ENCODE measurements around the gene TTLL3. TPM values are rescaled to one million over a fixed set of nuclear protein-coding genes. Genes with fewer than 3 reads are reported as not detected.

Gene TTLL3
- total and polyA plus RNA-seq, 2 of the 4 experiments (the other 2 are of a cell fraction) = 6.8 to 43.4 TPM

DNA sequence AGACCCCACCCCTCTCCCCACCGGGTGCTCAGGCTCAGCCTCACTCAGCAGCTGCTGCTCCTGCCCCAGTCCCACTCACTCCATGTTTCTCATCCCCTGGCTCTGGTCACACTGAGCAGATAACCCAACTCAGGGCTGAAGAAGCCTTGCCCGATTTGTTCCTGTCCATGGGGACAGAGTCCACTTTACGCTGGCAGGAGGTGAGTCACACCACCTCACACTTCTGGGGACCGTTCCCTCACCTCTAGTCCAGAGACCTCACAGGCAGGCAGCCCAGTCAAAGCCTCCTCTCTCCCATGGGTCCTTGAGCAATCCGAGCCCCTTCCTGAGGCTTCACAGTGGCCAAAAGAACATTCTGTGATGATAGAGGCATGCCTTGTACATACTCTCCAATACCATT, 68.6 kb downstream of the TTLL3 start:
- no peak overlapping the region for H3K4me3 ChIP-seq (ENCODE audit: insufficient read depth, low read depth, low read length)
- H4K91ac ChIP-seq (ENCODE audit: insufficient read depth, low read depth, low read length) = no peak overlapping the region
- POLR2A ChIA-PET (ENCODE audit: unreplicated experiment) = no interaction called here
- H4K8ac ChIP-seq (ENCODE audit: low read depth in 2 of 2, low read length in 2 of 2) = no peak overlapping the region
- H2BK120ac ChIP-seq (ENCODE audit: low read depth, low read length) = no peak overlapping the region
- H2BK20ac ChIP-seq (ENCODE audit: low read depth, low read length) = 0 out of 2 replicates have a peak overlapping the region, but pooled peaks have one; percentile 32
- DNase-seq (no peak), ATAC-seq (ENCODE audit: low read depth) (no peak)
- H3K14ac ChIP-seq (replicated peaks; ENCODE audit: low read depth, low read length) = no peak overlapping the region
- no peak overlapping the region for H3K9ac ChIP-seq (ENCODE audit: low read depth, low read length)
- H3K9me1 ChIP-seq (ENCODE audit: insufficient read depth, low read length) = no peaks in the 10 kb centered on the region
- no peak overlapping the region for H2BK15ac ChIP-seq (ENCODE audit: low read depth, low read length)
- no peak overlapping the region for H3K4me2 ChIP-seq (ENCODE audit: low read depth, low read length)
- H2AK9ac ChIP-seq (replicated peaks; ENCODE audit: low read depth, low read length, poor library complexity) = no peak overlapping the region
- H2AFZ ChIP-seq (replicated peaks; ENCODE audit: low read length, poor library complexity) = no peak overlapping the region
- peaks cover 4% of the 10 kb centered on the region; the same call in 1 of the 2 replicates for H3K27me3 ChIP-seq (ENCODE audit: control insufficient read depth, insufficient read depth, low read length)
- dilution Hi-C loops (cut with HindIII; ENCODE audit: low sequenced_read_pairs, unreplicated experiment) = no loop called here
- no peak overlapping the region for H3K23ac ChIP-seq (ENCODE audit: low read depth, low read length)
- no peaks in the 10 kb centered on the region for H3K36me3 ChIP-seq (ENCODE audit: control insufficient read depth, insufficient read depth, low read length)
- 88% methylated on average over 2 of the region's 5 CpGs; no CpG with 5 or more reads in 1 of the 2 experiments for WGBS, 2 experiments (ENCODE audit: extremely low coverage in 2 of 2, insufficient read length in 1 of 2)
- no peak overlapping the region for H2AK5ac ChIP-seq (ENCODE audit: low read depth, low read length)
- no peaks in the 10 kb centered on the region for H4K20me1 ChIP-seq (ENCODE audit: insufficient read depth, low read length)
- H3K56ac ChIP-seq (ENCODE audit: extremely low read depth, insufficient read depth, low read length) = no peak overlapping the region
- H3K4ac ChIP-seq (ENCODE audit: low read depth, low read length) = no peak overlapping the region
- intact Hi-C loops (cut with micrococcal nuclease) = no loop called here
- CTCF ChIA-PET = no interaction called here
- peaks cover 3% of the 10 kb centered on the region; the same call in 1 of the 2 replicates for H3K4me1 ChIP-seq (ENCODE audit: control insufficient read depth, insufficient read depth, low read length)
- no peaks in the 10 kb centered on the region for H3K9me3 ChIP-seq (ENCODE audit: control insufficient read depth, insufficient read depth, low read length)
- in situ Hi-C loops (cut with MboI; ENCODE audit: low sequenced_read_pairs) = no loop called here
- H3K79me1 ChIP-seq (ENCODE audit: low read depth in 1 of 2, low read length in 2 of 2) = no peaks in the 10 kb centered on the region
- BruUV-seq (replicated peaks) = no TSS peak
- H2BK5ac ChIP-seq (ENCODE audit: low read depth, low read length, poor library complexity, severe bottlenecking) = no peak overlapping the region
- no peak overlapping the region for H3K18ac ChIP-seq (ENCODE audit: low read depth, low read length)
- no peak for TF ChIP-seq MXI1 (IDR thresholded peaks at IDR 0.05; ENCODE audit: borderline replicate concordance, low read depth, low read length)
- no peak for TF ChIP-seq BHLHE40 (IDR thresholded peaks at IDR 0.05; ENCODE audit: low read depth, low read length)
- no peak for TF ChIP-seq RFX5 (IDR thresholded peaks at IDR 0.05; ENCODE audit: low read depth, low read length)
- no peak for TF ChIP-seq CHD1 (IDR thresholded peaks at IDR 0.05; ENCODE audit: low read depth, low read length)
- TF ChIP-seq NFE2L2 (IDR thresholded peaks at IDR 0.05; ENCODE audit: low read depth, low read length) = no peak
- no peak for TF ChIP-seq POLR2A (IDR thresholded peaks at IDR 0.05; ENCODE audit: low read depth, low read length)
- TF ChIP-seq, protein P1, sequence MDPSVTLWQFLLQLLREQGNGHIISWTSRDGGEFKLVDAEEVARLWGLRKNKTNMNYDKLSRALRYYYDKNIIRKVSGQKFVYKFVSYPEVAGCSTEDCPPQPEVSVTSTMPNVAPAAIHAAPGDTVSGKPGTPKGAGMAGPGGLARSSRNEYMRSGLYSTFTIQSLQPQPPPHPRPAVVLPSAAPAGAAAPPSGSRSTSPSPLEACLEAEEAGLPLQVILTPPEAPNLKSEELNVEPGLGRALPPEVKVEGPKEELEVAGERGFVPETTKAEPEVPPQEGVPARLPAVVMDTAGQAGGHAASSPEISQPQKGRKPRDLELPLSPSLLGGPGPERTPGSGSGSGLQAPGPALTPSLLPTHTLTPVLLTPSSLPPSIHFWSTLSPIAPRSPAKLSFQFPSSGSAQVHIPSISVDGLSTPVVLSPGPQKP (IDR thresholded peaks at IDR 0.05; ENCODE audit: borderline replicate concordance, low read depth, low read length) = no peak
- TF ChIP-seq, protein P2, sequence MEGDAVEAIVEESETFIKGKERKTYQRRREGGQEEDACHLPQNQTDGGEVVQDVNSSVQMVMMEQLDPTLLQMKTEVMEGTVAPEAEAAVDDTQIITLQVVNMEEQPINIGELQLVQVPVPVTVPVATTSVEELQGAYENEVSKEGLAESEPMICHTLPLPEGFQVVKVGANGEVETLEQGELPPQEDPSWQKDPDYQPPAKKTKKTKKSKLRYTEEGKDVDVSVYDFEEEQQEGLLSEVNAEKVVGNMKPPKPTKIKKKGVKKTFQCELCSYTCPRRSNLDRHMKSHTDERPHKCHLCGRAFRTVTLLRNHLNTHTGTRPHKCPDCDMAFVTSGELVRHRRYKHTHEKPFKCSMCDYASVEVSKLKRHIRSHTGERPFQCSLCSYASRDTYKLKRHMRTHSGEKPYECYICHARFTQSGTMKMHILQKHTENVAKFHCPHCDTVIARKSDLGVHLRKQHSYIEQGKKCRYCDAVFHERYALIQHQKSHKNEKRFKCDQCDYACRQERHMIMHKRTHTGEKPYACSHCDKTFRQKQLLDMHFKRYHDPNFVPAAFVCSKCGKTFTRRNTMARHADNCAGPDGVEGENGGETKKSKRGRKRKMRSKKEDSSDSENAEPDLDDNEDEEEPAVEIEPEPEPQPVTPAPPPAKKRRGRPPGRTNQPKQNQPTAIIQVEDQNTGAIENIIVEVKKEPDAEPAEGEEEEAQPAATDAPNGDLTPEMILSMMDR (conservative IDR thresholded peaks at IDR 0.05; ENCODE audit: low read depth, low read length) = no peak
- no peak for TF ChIP-seq SMC3 (IDR thresholded peaks at IDR 0.05; ENCODE audit: low read depth, low read length)
- TF ChIP-seq RAD21 (IDR thresholded peaks at IDR 0.05; ENCODE audit: low read length) = no peak
- TF ChIP-seq RCOR1 (IDR thresholded peaks at IDR 0.05; ENCODE audit: insufficient replicate concordance, low read length) = no peak
- TF ChIP-seq, protein P3, sequence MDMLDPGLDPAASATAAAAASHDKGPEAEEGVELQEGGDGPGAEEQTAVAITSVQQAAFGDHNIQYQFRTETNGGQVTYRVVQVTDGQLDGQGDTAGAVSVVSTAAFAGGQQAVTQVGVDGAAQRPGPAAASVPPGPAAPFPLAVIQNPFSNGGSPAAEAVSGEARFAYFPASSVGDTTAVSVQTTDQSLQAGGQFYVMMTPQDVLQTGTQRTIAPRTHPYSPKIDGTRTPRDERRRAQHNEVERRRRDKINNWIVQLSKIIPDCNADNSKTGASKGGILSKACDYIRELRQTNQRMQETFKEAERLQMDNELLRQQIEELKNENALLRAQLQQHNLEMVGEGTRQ (IDR thresholded peaks at IDR 0.05; ENCODE audit: low read depth, low read length) = no peak
- TF ChIP-seq CEBPB (IDR thresholded peaks at IDR 0.05; ENCODE audit: low read depth, low read length) = no peak
- no peak for TF ChIP-seq MAZ (IDR thresholded peaks at IDR 0.05; ENCODE audit: borderline replicate concordance, low read depth, low read length)
- no peak for TF ChIP-seq FOS (IDR thresholded peaks at IDR 0.05; ENCODE audit: low read depth, low read length)
- no peak for TF ChIP-seq MAFK (IDR thresholded peaks at IDR 0.05; ENCODE audit: low read depth, low read length)
- H4K5ac ChIP-seq (ENCODE audit: low read depth, low read length) = no peak overlapping the region
- no peak overlapping the region for H3K27ac ChIP-seq (ENCODE audit: insufficient read depth, low read length)
